Activated CD4-positive, CD25-positive, alpha-beta regulatory T cell treated with anti-CD3 and anti-CD28 coated beads, Interleukin-2, amount 50 U/mL, for 16 hours (primary cell): ENCODE data around the gene SNRPD1.
"Not testable (repeated sequence)": the region's sequence is repeated elsewhere in the genome, so short reads cannot be mapped to it uniquely, and the experiment has no call there.

Experiments
- DNase-seq: peaks from one replicate; pipeline ENCODE4 v3.0.0-alpha.2; 2020; ENCODE audit warnings: low read depth, low spot score

SNRPD1 gene

DNA sequence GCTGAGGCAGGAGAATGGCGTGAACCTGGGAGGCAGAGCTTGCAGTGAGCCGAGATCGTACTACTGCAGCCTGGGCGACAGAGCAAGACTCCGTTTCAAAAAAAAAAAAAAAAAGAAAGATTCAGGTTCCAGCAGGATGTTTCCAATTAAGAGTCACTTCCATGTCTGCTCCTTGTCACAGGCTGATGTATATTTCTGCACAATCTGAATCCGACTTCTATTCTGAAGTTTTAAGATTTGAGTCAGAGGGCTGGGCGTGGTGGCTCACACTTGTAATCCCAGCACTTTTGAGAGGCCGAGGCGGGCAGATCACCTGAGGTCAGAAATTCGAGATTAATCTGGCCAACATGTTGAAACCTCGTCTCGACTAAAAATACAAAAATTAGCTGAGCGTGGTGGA is 24.7 kb downstream of the SNRPD1 start:
- DNase-seq: no peak

DNA sequence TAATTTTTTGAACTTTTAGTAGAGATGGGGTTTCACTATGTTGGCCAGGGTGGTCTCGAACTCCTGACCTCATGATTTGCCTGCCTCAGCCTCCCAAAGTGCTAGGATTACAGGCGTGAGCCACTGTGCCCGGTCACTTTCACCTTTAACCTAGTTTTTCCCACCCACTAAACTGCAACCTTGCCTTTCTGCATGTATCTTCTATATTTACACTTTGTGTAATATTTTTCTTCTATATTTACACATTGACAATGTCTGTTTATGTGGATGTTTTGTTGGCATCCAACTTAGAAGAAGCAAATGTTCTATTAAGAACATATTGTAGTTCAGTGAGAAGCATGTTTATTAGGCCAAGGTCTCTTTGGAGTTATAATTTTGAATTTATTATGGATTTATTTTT is 26.7 kb downstream of the SNRPD1 start:
- DNase-seq: no peak

DNA sequence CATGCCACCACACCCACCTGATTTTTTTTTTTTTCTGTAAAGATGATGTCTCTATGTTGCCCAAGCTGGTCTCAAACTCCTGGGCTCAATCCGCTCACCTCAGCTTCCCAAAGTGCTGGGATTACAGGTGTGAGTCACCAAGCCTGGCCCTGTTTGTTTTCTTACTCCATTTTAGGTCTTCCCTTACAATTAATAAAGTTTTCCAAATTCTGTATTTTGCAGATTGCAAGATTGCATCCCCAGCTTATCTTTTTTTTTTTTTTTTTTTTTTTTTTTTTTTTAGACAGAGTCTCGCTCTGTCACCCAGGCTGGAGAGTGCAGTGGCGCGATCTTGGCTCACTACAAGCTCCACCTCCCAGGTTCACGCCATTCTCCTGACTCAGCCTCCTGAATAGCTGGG is 28.3 kb downstream of the SNRPD1 start:
- not testable (repeated sequence) for DNase-seq

DNA sequence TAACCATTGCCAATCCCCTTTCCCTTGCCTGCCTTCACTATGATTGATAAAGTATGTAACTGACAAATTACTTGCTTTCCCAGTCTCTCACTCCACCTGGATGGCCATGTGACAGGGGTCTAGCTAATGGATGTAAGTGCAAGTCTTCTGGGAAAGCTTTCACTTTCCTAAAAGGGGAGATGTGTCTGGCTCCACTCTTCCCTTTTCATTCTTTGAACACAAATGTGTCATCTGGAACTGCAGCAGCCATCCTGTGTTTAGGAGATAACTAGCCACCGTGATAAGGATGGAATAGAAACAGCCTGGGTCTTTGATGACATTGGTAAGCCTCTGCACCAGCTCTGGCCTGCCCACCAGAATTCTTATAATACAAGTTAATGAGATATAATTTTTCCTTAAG is 38.2 kb downstream of the SNRPD1 start:
- no peak for DNase-seq

DNA sequence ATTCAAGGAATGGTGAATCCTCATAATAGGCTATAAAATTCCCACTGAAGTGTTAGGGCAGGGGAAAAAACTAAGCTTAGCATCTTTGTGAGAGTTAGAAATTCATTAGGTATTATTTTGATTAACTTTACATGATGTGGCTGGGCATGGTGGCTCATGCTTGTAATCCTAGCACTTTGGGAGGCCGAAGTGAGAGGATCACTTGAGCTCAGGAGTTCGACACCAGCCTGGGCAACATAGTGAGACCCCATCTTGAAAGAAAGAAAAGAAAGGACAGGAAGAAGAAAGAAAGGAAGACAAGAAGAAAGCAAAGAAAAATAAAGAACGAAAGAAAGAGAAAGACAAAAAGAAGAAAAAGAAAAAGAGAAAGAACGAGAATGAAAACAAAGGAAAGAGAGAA is 40.0 kb downstream of the SNRPD1 start:
- no peak for DNase-seq

DNA sequence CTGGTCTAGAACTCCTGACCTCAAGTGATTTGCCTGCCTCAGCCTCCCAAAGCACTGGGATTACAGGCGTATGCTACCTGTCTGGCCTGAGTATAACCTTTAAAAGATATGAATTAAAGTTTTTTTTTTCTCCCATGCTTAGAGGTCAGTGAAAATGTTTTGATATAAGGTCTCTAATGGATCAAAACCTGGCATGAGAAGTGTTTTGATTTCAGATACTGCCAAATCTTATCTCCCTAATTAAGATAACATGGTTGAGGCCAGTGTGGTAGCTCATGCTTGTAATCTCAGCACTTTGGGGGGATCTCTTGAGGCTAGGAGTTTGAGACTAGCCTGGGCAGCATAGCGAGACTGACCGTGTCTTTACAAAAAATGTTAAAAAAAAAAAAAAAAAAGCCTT is 41.2 kb downstream of the SNRPD1 start:
- DNase-seq: no peak

DNA sequence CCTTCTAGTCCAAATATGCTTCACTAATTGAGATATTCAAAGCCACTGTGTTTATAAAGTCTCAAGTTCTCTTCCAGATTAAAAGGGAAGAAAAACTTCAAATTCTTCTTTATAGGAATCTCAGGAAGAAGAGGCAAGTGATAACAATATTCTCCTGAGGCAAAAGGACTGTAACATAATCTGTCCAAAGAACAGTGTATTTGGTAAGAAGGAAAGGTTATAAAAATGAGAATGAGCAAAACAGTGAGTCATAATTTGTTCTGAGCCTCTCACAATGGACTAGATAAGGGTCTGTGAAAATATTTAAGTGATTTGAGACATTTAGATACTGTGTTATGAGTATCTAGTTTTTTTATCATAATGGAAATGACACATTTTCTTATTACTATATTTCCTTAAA is 44.3 kb downstream of the SNRPD1 start:
- no peak for DNase-seq

DNA sequence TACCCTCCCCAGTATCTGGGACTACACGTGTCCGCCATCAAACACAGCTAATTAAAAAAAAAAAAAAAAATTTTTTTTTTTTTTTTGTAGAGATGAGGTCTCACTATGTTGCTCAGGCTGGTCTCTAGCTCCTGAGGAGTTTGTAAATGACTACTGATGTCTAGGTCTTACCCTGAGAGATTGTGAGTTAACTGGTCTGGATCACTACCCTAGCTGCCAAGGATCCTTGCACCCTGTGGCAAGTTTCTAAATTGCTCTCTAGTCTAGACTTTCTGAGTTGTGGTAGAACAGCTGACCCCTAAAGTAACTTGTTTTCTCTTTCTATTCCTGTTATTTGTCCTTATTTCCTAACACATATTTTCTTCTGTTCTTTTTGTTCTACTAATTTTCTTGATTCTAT is 48.0 kb downstream of the SNRPD1 start:
- DNase-seq: no peak

DNA sequence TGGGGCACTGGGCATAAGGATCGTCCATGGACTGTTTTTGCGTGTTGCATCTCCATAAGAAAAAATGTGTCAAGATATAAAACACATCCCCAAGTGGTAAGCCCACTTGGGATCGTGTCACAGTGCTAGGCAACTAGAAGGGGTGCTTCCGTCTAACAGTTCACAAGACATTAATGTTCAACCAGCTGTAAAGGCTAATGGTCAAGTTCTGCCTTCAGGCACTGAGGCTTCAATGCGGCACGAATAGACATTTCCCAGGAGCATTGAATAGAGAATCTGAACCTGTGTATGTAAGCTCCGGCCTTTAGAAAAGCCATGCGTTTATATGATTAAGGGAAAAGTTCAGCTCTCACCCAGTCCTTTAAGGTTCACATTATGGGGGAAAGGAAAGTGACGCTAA is 50.5 kb downstream of the SNRPD1 start:
- no peak for DNase-seq

DNA sequence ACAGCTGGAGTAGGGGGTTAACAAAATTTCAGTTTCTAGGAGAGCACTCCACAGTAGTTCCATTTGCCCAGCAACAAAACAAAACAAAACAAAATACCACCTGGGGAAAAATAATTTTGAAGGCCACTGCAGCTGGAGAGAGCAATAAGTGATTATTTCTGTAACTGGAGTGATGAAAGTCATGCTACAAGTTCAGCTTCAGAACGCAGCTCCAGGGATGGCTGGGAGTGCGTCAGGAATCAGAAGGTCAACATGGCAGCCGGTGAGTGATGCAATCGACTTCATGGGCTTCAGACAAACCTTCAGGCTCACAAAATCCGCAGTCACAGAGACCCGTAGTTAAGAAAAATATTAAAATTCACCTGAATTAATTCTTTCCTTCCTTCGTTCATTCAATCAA is 51.5 kb downstream of the SNRPD1 start:
- no peak for DNase-seq

DNA sequence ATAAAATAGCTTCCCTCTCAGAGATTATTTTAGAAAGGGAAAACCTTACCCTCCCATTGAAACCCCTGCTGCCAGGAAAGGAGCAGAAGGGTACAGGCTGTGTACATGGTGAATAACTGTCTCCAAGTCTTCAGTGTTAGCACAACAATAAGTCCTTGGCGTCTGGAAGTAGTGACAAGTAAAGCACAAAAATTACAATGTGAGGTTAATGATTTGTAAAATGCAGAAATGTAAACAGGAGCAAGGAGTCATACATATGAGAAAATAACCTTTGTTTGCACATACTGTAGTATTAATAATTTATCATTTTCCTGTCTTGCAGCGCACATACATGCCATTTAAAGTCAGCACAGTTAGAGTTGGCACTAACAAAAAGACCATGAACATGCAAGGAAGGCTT is 52.0 kb downstream of the SNRPD1 start:
- DNase-seq: no peak

DNA sequence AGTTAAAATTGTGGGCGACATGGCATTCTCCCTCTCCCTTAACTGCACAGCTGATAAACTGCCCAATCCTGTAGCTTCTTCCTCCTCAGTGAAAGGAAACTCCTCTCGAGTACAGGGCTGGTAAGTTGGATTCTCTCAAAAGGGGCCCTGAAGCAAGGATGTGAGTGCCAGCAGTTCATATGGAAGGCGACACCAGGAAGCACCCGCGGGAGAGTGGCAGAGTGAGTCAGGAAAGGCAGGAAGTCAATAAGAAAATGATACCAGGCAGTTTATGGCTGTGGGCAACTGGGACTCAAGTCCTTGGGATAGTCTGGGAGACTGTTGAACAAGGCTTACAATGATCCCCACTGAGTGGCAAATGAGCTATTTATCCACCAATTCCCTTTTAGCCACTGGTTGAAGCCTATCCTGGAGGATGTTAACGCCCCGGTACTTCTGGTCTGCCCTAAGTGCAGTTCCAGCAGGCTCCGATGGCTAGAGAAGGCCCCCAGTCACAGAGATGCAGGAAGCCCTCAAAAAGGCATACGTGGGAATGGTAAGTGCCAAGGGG is 57.7 kb downstream of the SNRPD1 start:
- DNase-seq: no peak

DNA sequence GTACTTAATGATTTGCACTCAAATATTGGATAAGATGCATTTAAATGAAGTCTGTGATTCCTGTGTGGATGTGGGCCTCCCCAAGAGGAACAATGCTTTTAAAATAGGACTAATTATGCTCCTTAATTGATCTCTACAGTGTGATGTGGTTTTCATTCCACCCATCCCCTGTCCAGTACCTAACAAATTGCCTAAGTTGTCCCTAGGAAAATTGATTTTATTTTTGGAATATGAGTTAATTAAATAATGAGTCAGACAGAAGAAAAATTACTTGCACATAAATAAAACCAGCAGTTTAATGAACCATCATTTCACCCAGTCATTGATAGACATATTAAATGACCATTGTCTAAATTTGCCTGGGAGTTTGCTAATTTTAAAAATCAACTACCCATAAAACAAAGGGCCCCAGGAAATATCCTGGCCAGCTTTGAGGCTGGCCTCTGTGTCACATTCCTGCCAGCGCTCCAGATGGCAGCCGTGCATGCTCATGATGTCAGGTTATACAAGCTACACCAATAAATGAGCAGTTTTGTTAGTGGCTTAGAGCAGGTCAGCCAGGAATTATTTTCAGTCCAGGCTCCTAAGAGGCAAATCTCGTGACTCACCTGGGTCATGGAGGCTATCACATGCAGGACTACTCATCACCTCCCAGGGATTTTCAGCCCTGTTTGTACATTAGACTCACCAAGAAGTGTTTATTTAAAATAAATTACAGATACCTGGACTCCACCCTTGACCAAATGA is 60.6 kb downstream of the SNRPD1 start:
- DNase-seq: no peak

DNA sequence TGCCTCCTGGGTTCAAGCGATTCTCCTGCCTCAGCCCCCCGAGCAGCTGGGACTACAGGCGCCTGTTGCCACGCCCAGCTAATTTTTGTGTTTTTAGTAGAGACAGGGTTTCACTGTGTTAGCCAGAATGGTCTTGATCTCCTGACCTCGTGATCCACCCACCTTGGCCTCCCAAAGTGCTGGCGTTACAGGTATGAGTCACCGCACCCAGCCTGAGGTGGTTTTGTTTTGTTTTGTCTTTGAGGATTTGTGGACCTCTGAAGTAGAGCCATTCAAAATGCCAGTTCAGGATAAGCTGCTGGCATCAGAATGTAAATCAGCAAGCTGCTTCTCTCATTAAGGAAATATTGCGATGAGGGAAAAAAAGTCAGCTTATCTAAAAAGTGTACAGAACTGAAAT is 63.2 kb downstream of the SNRPD1 start:
- not testable (repeated sequence) for DNase-seq

DNA sequence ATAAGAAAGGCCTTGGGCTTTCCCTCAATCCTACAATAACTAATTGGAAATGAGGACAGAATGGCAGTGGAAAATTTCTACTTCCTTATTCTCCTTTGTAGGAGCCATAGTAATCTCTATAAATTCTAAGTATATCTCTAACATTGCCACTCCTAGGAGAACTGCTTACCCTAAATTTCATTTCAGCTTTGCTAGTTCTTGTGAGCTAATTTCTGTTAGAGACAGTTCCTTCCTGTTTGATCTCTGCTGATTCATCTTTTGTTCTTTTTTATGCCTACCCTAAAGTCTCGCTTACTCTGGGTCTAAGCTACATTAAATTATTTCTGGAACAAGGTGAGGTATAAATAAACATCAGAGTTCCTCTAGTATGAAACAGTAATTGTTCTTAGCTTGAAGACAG is 66.7 kb downstream of the SNRPD1 start:
- DNase-seq: no peak

DNA sequence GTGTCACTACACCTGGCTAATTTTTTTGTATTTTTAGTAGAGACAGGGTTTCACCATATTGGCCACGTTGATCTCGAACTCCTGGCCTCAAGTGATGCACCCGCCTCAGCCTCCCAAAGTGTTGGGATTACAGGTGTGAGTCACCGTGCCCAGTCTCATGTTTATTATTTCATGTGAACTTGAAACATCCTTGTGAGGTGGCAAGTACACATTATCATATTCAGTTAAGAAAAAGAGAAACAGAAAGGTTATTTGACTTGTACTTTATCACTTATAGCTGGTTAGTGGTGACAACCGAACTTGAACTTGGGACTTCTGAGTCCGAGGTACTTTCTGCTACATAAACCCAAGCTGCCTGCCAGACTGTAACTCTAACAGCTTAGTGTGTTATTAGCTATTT is 68.0 kb downstream of the SNRPD1 start:
- DNase-seq: no peak

DNA sequence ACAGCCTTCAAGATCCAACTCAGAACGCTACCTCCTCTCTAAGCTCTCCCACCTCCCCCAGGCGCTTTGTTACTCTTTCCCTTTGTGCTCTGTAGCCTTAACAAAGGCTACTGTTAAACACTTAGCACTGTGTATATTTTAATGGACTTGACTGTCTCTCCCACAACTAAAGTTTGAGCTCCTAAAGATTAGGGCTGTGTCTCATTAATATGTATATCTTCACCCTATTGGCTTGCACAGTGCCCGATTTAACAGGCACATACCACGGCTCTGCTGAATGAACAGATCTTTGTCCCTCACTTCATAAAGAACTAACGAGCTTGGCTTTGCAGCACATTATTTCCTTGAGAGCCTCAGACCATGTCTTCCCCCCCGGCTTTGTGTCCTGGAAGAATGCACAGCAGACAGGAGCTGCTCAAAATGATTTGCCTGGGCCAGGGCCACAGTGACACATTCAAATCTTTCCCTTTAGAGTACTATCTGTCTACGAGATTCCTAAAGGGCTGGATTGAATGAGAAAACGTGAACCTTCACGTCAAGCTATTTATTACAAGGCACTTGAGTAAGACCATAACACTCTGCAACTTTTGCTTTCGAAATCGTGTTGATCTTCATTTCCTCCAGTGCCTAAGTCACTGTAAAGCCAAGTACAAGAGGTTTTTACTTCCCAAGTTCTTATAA is 70.4 kb downstream of the SNRPD1 start:
- no peak for DNase-seq
